GM15510 (cell line): ENCODE measurements around the gene STAT4.

Source experiments
- POLR2A ChIP-seq: IDR thresholded peaks from 3 replicates; pipeline ENCODE4 v1.6.1; 2011; ENCODE audit warnings: borderline replicate concordance; ENCODE audit not compliant: insufficient read length; ENCODE audit errors: extremely low read depth

Gene STAT4

DNA sequence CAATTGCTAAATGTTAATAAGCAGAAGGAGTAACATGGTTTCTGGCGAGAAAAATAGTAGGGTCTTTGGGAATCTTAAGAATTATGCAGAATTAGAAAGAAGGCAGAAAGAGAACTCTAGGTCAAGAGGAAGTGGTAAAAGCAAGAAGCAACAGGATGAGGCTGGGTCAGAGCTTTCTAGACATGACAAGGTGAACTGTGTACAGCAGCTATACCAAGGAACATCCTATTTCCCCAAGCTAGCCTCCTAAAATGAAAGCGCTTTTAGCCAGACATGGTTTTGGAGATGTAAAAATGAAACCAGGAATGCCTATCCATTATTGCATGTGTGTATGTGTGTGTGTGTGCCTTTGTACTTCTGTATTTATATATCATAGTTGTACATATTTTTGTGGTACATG lies 94.6 kb downstream of the STAT4 start:
- TF ChIP-seq POLR2A: no peak

DNA sequence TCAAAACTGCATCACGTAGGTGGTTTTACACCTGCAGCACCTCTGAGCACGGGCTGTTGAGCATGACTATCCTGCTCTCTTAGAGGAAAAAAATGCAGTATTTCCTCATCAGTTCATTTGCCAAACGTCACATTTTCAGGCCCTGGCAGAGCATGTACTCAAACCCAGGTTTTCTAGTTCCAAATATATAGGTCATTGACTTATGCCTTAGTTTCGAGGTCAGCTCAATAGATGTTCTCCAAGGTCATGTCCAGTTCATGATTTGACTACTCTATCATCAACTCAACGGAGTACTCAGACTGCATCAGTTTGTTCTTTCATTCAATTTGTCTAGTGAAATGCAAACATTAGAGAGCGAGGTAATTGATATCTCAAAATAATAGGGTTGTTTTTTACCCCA lies 97.5 kb downstream of the STAT4 start:
- no peak for TF ChIP-seq POLR2A

DNA sequence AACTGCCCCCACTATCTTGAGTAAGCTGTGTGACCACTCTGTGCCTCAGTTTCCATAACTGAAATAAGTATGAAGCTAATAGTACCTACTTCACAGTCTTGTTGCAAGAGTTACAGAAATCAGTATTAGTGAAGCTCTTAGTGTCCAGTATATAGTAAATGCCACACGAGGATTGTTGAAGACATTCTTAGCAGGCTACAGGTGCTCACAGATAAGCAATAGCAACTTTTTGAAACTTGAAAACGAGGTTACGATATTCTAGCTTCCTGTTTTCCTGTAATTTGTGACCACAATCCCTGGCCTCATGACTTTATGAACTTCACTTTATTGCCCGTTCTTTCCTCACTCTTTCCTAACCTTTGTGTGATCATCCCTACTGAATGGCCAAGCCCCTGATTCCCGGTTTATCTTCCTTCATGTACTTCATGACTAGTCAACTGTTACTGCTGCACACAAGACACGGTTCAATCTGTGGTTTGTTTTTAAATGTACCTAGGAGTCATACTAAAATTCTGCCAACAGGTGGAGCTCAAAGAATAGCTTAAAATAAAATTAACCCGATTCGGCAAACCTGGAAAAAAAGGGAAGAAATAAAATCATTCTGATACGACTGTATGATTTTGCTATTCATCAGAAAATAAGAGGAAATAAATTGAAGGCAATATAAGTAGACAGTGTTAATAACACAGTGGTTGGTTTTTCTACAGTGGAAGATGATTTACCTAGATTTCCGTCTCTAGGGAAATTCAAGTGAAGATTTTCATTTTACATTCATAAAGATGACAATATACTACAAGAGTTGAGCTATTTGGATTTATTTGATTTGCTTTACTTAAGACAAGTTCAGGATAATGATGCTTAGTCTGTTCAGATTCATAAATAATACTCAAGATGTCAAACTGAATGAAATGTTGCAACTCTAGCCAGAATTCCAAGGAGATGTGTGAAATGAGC lies 98.7 kb downstream of the STAT4 start:
- TF ChIP-seq POLR2A: no peak

DNA sequence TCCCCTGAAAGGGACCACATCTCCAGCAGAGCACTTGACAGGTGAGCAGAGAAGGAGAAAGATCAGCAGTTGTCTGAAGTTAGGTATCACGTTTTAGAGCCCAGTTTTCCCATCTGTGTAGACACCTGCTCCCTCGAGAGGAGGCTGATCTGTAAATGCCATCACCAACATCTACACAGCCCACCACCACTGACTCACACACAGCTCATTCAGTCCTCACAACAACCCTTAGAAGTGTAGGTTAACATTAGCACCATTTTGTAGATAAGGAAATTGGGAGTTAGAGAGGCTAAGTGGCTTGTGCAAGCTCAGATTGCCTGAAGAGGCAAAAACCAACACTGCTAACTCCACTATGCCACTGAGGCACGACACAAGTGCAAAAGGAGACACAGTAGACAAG lies 99.6 kb downstream of the STAT4 start:
- TF ChIP-seq POLR2A: no peak

DNA sequence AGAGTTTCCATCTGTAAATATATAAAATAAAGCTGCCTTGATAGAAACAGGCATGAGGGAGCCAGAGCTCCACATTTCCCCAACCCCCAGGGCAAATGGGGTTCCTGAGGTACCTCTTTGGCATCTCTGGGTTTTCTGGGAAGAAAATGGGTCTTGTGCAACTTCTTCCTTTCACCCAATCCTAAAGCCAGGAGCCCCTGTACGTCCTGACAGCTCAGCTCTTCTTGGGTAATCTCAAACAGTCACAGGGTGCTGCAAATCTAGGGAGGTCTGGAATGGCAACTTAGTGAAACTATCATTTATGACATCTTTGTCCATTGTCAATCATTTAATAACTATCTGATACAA lies 100.2 kb downstream of the STAT4 start:
- TF ChIP-seq POLR2A: no peak

DNA sequence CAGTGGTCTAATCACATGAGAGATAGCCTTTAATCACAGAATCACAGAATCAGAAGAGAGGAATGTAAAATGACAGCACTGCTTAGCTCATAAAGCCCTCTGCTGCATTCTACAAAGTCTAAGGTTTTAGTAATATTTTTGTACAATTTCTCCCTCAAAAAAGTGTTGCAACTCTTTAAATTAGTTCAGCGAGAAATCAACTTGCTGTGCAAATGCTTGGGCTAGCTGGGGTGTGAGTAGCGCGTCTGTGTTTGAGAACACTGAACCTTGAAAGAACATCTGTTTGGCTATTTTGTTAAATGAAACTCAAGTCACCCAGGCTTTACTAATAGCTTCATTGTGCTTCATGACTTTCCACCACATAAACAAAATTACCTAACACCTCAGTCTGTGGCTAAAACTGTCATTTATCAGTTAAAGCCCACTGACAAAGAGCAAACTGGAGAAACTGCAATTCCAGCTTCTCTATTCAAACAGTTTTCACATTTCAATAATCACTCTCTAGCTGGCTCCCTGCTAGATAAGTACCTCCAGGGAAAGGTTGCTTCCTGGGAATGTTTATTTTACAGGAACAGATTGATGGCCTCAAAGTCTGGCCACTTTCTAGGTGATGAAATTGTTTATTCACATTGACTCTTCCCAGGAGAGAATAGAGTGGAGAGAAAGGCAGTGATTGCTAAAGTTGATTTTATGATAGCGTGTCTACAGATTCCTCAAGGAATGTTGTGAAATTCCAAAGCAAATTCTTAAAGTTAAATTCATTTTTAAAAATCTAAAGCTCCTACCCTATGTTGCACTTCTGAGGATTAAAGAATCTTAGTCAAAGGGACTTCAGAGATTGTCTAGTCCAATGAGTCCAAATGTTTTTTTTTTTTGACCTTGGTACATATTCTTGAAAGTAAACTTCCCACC lies 100.8 kb downstream of the STAT4 start:
- TF ChIP-seq POLR2A: no peak

DNA sequence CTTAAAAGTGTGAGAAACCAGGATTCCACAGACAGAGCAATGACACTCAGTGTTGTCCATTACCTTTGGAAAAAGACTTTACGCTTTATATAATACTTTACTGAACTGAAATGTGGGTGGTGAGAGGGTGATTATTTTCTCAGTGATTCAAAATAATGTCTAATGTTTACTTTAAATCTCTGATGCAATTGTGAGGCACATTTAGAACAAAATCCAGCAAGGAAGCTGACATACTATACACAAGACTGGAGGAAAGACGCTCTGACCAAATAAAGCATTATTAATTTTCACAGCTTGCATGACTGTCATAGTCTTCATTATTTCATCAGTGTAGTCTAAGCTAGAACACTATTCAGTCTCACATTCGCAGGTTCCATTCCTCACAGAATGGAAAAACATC lies 102.7 kb downstream of the STAT4 start:
- no peak for TF ChIP-seq POLR2A

DNA sequence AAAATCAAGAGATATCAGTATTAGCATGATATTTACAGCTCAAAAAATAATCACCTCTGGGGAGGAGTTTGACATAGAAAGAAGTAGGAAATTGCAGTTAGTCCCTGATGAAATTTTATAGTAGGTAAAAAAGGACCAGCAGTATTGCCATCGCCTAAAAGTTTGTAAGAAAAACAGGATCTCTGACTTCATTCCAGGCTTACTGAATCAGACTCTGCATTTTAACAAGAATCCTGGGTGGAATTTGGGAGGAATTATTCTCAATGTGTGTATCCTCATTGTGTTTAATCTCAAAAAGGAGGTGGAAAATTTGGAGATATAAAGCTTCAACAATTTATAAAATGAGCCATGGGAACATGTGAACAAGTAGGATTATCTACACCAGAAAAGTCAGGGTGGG lies 105.7 kb downstream of the STAT4 start:
- TF ChIP-seq POLR2A: no peak

DNA sequence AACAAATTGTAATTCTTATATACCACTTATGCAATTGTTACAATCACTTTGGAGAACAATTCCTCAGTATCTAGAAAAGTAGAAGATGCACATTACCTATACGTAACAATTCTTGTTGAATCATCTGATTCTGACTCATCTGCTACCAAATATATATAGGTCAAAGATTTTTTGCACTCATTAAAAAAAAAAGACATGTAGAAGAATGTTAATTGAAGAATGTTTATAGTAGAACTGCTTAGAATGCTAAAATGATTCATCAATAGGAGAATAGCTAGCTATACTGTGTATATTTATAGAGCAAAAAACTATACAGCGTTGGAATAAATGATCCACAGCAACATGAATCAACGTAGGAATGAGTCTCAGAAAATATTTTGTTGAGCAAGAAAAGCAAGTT lies 107.4 kb downstream of the STAT4 start:
- TF ChIP-seq POLR2A: no peak

DNA sequence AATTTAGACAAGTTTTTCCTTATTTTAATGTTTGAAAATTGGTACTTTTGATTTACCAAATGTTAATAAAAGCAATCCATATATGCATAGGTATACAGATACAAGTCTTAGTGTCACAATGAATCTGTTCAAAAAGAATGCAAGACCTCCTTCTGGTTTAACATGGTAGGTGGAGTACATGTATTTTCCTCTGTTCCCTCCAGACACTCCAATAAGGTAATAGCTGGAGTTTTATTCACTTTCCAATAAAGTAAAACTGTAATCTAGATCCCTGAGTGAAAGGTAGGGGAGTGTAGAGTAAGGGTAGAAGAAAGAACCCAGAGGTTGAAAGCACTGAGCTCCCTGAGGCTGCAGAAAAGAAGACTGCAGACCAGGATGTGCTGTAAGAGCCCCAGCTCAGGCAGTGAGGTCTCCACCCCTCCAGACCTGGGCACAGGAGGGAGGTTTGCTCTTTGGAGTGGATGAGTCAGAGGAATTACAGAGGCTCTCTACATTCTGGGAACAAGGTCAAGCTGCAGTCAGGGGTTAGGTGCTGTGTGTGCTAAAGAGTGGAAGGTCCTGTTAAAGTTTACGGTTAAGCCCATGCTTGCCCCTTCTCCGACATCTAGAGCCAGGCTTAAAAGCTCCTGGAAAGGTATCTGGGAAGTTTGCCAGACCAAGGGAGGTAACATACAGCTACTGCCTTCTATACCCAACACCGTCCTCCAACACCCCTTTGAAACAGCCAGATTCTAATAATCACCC lies 109.2 kb downstream of the STAT4 start:
- no peak for TF ChIP-seq POLR2A

DNA sequence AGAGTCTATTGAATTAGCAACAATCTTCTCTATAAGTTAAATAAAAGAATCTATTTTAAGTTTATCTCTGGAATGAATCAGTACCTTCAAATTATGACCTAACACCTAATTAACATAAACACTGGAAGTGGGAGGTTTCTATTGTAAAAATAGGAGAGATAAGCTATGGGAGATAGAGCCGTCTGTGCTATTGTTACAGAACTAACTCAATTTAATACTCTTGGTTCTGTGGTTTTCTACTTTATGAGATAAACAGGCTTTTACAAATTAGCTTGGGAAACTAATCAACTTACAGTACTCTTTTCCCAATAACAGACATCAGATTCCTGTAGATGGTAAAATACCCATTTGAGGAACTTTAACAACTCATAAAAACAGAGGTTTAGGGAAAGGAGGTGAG lies 111.2 kb downstream of the STAT4 start:
- no peak for TF ChIP-seq POLR2A

DNA sequence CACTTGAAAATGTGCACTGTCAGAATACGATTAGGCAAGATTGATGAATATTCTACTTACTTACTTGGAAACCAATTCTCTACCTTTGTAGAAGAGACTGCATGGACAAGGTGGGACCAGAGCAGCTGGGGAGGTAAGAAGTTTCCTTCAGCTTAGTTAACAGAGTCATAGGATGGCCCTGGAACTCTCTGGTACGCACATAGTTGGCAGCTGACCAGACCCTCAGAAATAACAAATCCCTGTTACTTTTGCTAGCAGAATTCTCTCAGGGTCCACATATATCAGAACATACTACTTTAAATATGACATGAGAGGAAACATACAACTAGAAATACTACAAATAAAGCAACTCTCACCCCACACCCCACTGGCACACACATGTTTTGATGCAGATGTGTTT lies 112.1 kb downstream of the STAT4 start:
- TF ChIP-seq POLR2A: no peak

DNA sequence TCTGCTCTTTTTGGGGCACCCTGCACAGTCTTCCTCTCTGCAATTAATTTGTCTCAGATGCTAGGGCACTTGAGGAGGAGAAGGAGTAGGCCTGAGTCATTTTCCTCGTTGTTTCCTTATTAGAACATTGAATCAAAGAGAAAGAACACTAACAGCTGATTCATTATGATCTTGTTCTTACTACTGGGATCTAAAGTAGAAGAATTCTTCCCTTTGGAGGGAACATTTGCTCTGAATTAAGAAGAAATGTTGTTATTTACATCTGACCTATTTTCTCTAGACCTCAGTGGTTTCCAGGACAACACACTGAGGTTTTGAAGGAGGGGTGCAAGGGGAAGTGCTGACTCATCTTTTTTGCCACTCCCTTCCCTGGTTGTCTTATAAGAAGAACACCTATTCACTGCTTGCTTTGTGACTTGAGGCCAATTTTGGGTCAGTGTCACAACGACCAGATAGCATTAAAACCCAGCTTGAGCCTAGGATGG lies 112.5 kb downstream of the STAT4 start:
- TF ChIP-seq POLR2A: no peak

DNA sequence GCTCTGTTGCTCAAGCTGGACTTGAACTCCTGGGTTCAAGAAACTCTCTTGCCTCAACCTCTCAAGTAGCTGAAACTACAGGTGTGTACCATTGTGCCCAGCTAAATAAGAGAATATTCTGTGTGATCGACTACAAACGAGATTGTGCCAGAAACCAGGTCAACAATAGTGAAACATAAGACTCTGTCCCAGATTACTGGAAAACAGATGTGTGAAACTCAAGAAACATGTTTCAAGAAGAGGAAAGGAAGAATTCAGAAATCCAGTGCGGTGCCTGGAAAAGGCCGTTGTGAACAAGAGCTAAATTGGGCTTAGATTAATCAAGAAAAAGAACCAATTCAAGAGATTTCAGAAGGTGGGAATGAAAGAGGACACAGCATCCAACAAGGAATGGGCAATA lies 113.4 kb downstream of the STAT4 start:
- no peak for TF ChIP-seq POLR2A

DNA sequence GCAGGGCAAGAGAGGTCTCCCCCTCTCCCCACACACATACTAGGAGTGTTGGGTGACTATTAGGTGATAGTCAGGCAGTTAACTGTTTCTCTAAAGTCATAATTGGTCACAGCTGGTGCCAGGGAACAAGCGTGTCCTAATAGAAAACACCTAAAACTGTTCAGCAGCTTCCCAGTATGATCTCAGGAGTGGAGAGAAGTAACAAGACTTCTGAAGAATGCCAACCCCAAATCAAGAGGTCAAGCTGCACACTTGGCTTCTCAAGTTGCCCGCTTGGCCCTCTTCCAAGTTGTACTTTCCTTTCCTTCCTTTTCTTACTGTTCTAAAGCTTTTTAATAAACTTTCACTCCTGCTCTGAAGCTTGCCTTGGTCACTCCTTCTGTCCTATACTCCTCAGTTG lies 114.4 kb downstream of the STAT4 start:
- TF ChIP-seq POLR2A: no peak
